ENCODE measurements around the gene SPAG16. TPM values are rescaled to one million over a fixed set of nuclear protein-coding genes. Genes with fewer than 3 reads are reported as not detected.

SPAG16 gene
- total RNA-seq, 1 donor from 2014 or later: 18.7 TPM

DNA sequence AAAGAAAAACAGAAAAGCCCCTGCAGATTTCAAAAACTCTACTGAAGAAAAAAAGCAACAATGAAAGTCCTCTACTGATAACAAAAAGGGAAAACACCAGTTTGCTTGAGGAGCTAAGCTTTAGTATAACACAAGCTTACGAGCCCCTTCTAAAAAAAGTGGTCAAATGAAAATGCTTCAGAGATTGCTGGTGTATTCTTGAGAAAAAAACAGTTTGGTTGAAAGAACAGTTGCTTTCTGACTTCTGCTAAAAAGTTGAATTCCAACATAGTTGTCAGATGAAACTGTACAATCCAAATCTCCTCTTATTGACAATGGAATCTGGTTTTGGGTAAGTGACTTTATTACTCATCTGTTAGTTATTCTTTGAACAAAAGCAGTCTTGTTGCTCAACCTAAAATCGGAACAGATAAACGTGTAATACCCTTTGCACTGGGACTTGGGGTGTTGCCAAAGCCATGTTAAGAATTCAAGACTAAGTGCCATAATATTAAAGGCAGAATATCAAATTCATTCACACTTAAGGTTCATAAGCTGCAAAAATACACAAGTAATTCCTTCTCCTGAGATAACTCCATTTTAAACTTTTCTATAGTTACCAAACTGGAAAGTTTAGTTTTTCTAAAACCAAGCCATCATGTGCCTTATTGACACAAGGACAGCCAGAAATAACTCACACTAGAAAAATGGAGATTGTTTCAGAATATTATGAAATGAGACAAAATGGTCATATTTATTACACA is 45.3 kb upstream of the SPAG16 start:
- Mint-ChIP-seq H3K27me3 (ENCODE audit: low read depth) (no peaks in the 10 kb centered on the region), H3K9me3 (ENCODE audit: low read depth) (no peaks in the 10 kb centered on the region), H3K36me3 (ENCODE audit: low read depth) (no peaks in the 10 kb centered on the region), H3K27ac (ENCODE audit: unreplicated experiment) (peak overlapping the region; percentile 82), H3K4me1 (ENCODE audit: low read depth) (peaks cover 30% of the 10 kb centered on the region), H3K4me3 (ENCODE audit: unreplicated experiment) (peak overlapping the region; percentile 51)
- DNase-seq (ENCODE audit: low spot score): no peak
- TF ChIP-seq, protein P1, sequence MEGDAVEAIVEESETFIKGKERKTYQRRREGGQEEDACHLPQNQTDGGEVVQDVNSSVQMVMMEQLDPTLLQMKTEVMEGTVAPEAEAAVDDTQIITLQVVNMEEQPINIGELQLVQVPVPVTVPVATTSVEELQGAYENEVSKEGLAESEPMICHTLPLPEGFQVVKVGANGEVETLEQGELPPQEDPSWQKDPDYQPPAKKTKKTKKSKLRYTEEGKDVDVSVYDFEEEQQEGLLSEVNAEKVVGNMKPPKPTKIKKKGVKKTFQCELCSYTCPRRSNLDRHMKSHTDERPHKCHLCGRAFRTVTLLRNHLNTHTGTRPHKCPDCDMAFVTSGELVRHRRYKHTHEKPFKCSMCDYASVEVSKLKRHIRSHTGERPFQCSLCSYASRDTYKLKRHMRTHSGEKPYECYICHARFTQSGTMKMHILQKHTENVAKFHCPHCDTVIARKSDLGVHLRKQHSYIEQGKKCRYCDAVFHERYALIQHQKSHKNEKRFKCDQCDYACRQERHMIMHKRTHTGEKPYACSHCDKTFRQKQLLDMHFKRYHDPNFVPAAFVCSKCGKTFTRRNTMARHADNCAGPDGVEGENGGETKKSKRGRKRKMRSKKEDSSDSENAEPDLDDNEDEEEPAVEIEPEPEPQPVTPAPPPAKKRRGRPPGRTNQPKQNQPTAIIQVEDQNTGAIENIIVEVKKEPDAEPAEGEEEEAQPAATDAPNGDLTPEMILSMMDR (IDR thresholded peaks at IDR 0.05): no peak

DNA sequence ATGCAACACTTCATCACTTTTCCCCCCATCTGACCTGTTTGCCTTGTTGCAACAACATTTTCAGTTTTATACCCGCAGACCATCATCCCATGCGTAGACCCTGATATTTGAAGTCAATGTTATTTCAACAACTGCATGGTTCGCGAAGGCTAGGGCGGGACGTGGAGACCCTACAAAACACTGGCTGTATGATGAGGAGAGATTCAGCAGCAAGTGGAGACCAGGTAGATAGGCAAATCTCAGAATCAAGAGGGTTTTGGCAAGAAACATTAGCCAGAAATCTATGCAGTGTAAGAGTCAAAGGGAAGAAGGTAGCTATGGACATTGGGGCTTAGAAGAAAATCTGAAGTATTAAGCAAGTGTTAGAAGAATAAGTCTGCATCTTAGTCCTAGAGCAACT is 42.4 kb upstream of the SPAG16 start:
- TF ChIP-seq, protein P1 (IDR thresholded peaks at IDR 0.05): no peak
- peaks cover 25% of the 10 kb centered on the region for H3K4me1 Mint-ChIP-seq (ENCODE audit: low read depth)
- H3K36me3 Mint-ChIP-seq (ENCODE audit: low read depth): no peaks in the 10 kb centered on the region
- no peaks in the 10 kb centered on the region for H3K9me3 Mint-ChIP-seq (ENCODE audit: low read depth)
- no peak overlapping the region for H3K4me3 Mint-ChIP-seq (ENCODE audit: unreplicated experiment)
- no peak overlapping the region for H3K27ac Mint-ChIP-seq (ENCODE audit: unreplicated experiment)
- DNase-seq (ENCODE audit: low spot score): no peak
- no peaks in the 10 kb centered on the region for H3K27me3 Mint-ChIP-seq (ENCODE audit: low read depth)

DNA sequence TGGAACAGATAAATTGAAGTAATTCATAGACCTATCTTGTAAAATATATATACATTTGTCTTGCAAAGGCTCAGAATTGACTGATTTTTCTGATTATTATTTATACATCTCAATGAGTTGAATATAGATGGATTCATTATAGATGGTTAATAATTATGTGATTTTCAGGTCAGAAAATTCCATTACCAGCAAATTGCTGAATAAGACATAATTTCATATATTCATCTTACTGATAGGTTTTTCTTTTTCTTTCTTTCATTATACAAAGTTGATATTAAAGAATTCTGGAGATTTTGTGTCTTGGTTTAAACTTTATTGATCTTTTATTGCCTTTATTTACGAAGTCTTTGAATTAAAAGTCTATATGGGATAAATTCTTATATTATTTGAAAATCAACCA is 41.6 kb upstream of the SPAG16 start:
- Mint-ChIP-seq H3K4me1 (ENCODE audit: low read depth) (peaks cover 22% of the 10 kb centered on the region), H3K9me3 (ENCODE audit: low read depth) (no peaks in the 10 kb centered on the region), H3K36me3 (ENCODE audit: low read depth) (no peaks in the 10 kb centered on the region), H3K4me3 (ENCODE audit: unreplicated experiment) (no peak overlapping the region), H3K27ac (ENCODE audit: unreplicated experiment) (no peak overlapping the region), H3K27me3 (ENCODE audit: low read depth) (no peaks in the 10 kb centered on the region)
- DNase-seq (ENCODE audit: low spot score): no peak
- TF ChIP-seq, protein P1 (IDR thresholded peaks at IDR 0.05): no peak

- Mint-ChIP-seq H3K36me3 (ENCODE audit: low read depth) (no peaks in the 10 kb centered on the region), H3K27me3 (ENCODE audit: low read depth) (no peaks in the 10 kb centered on the region), H3K9me3 (ENCODE audit: low read depth) (no peaks in the 10 kb centered on the region), H3K27ac (ENCODE audit: unreplicated experiment) (no peak overlapping the region), H3K4me3 (ENCODE audit: unreplicated experiment) (no peak overlapping the region), H3K4me1 (ENCODE audit: low read depth) (peaks cover 21% of the 10 kb centered on the region)
- DNase-seq (ENCODE audit: low spot score): no peak
- TF ChIP-seq, protein P1 (IDR thresholded peaks at IDR 0.05): no peak
Observed at GRCh38 chr2:213243189-213244044, 40.8 kb upstream of the SPAG16 start.

DNA sequence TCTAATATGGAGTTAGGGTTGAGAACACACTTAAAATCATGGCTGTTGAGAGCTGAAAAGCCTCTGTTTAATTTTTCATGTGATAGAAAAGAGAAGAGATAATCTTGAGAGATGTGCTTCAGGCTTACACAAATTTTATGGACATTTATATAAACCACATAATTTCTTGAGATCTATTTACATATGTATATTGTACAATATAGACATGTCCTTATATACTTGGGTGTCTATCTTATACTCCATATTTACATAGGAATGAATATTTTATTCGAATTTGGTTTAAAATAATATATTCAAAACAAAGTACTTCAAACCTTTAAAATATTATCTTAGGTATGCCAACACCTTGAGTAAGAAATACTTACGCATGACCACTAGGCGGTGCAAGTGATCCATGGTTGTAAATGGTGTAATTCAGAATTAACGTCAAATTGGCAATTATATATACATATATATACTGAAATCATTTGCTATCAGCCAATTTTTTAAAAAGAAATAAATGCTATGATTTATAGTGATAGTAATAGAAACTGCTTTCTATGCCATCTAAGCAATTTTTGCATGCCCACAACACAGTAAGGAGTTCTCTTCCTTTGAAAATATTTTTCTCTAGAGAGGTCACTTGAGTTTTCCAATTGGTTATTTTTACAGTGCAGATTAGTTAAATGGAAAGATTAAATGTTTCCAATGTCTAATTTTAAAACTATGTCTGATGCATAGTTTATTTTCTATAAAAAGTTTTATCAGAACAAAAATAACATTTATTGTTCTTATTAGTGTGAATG is 37.6 kb upstream of the SPAG16 start:
- no peaks in the 10 kb centered on the region for H3K9me3 Mint-ChIP-seq (ENCODE audit: low read depth)
- no peak overlapping the region for H3K4me3 Mint-ChIP-seq (ENCODE audit: unreplicated experiment)
- no peak overlapping the region for H3K27ac Mint-ChIP-seq (ENCODE audit: unreplicated experiment)
- H3K36me3 Mint-ChIP-seq (ENCODE audit: low read depth): no peaks in the 10 kb centered on the region
- DNase-seq (ENCODE audit: low spot score): no peak
- TF ChIP-seq, protein P1 (IDR thresholded peaks at IDR 0.05): peak; percentile 99
- H3K27me3 Mint-ChIP-seq (ENCODE audit: low read depth): no peaks in the 10 kb centered on the region
- H3K4me1 Mint-ChIP-seq (ENCODE audit: low read depth): peaks cover 11% of the 10 kb centered on the region
